ENCODE data around the gene SULT1E1. TPM values are rescaled to one million over a fixed set of nuclear protein-coding genes. Genes with fewer than 3 reads are reported as not detected.

SULT1E1 gene
- total RNA-seq, 4 donors from 2014 or later: not detected

- Histone ChIP-seq H3K4me3 (replicated peaks in 1 of 3) (no peak overlapping the region), H3K27me3 (no peaks in the 10 kb centered on the region), H3K4me1 (peaks cover 3 to 6% of the 10 kb centered on the region in 2 donors), H3K27ac (no peak overlapping the region), H3K36me3 (no peaks in the 10 kb centered on the region), H3K9me3 (no peaks in the 10 kb centered on the region)
- intact Hi-C loops (cut with DNase I): no loop called here
- TF ChIP-seq POLR2A (IDR thresholded peaks at IDR 0.05) (no peak), CTCF (IDR thresholded peaks at IDR 0.05) (no peak)
- 88 to 96% methylated on average over 1 of the region's 1 CpG for WGBS, 2 donors
- no peak for DNase-seq
These were observed 765 bp upstream of the SULT1E1 start for GRCh38 chr4:69860521-69861298.

GRCh38 chr4:69859140-69859685, 732 bp downstream of the SULT1E1 start:
- Histone ChIP-seq H3K27ac (no peak overlapping the region), H3K4me3 (replicated peaks in 1 of 3) (no peak overlapping the region), H3K27me3 (no peaks in the 10 kb centered on the region), H3K9me3 (no peaks in the 10 kb centered on the region), H3K36me3 (no peaks in the 10 kb centered on the region), H3K4me1 (peaks cover 3 to 6% of the 10 kb centered on the region in 2 donors)
- no peak for TF ChIP-seq CTCF (IDR thresholded peaks at IDR 0.05)
- no peak for DNase-seq
- intact Hi-C loops (cut with DNase I): no loop called here
- 87 to 97% methylated on average over 1 of the region's 1 CpG for WGBS, 2 donors

GRCh38 chr4:69858690-69859089, 1.3 kb downstream of the SULT1E1 start:
- TF ChIP-seq POLR2A (IDR thresholded peaks at IDR 0.05) (no peak), CTCF (IDR thresholded peaks at IDR 0.05) (no peak)
- no peaks in the 10 kb centered on the region for H3K36me3 ChIP-seq
- WGBS, 2 donors: 2 to 7% methylated on average over 1 of the region's 1 CpG
- DNase-seq: no peak
- H3K4me3 ChIP-seq (replicated peaks in 1 of 3): no peak overlapping the region
- H3K27ac ChIP-seq: no peak overlapping the region
- intact Hi-C loops (cut with DNase I): no loop called here
- no peaks in the 10 kb centered on the region for H3K27me3 ChIP-seq
- peaks cover 3 to 6% of the 10 kb centered on the region in 2 donors for H3K4me1 ChIP-seq
- H3K9me3 ChIP-seq: no peaks in the 10 kb centered on the region

GRCh38 chr4:69855822-69856221, 4.1 kb downstream of the SULT1E1 start:
- intact Hi-C loops (cut with DNase I): no loop called here
- WGBS, 2 donors: 90 to 94% methylated on average over 2 of the region's 2 CpGs
- H3K27me3 ChIP-seq: no peaks in the 10 kb centered on the region
- no peak overlapping the region for H3K4me3 ChIP-seq (replicated peaks in 1 of 3)
- TF ChIP-seq POLR2A (IDR thresholded peaks at IDR 0.05) (no peak), CTCF (IDR thresholded peaks at IDR 0.05) (no peak)
- peaks cover 3 to 6% of the 10 kb centered on the region in 2 donors for H3K4me1 ChIP-seq
- no peaks in the 10 kb centered on the region for H3K9me3 ChIP-seq
- DNase-seq: no peak
- no peak overlapping the region for H3K27ac ChIP-seq
- H3K36me3 ChIP-seq: no peaks in the 10 kb centered on the region

GRCh38 chr4:69849969-69850368, 10.0 kb downstream of the SULT1E1 start:
- TF ChIP-seq POLR2A (IDR thresholded peaks at IDR 0.05) (no peak), CTCF (IDR thresholded peaks at IDR 0.05) (no peak)
- Histone ChIP-seq H3K9me3 (no peaks in the 10 kb centered on the region), H3K36me3 (no peaks in the 10 kb centered on the region), H3K27ac (no peak overlapping the region), H3K4me1 (no peaks in the 10 kb centered on the region), H3K27me3 (no peaks in the 10 kb centered on the region), H3K4me3 (replicated peaks in 1 of 3) (no peak overlapping the region)
- WGBS, 2 donors: 44 to 58% methylated on average over 1 of the region's 1 CpG
- DNase-seq: no peak
- intact Hi-C loops (cut with DNase I): no loop called here
